HG03571 (cell line): ENCODE results near the gene KCNH4.
"Not testable (repeated sequence)": the region's sequence is repeated elsewhere in the genome, so short reads cannot be mapped to it uniquely, and the experiment has no call there.

Source experiments
- ATAC-seq: cut with Tn5 transposase; IDR thresholded peaks from one replicate; pipeline ENCODE4 v1.9.1; 2021; ENCODE audit not compliant: unreplicated experiment

The KCNH4 gene

DNA sequence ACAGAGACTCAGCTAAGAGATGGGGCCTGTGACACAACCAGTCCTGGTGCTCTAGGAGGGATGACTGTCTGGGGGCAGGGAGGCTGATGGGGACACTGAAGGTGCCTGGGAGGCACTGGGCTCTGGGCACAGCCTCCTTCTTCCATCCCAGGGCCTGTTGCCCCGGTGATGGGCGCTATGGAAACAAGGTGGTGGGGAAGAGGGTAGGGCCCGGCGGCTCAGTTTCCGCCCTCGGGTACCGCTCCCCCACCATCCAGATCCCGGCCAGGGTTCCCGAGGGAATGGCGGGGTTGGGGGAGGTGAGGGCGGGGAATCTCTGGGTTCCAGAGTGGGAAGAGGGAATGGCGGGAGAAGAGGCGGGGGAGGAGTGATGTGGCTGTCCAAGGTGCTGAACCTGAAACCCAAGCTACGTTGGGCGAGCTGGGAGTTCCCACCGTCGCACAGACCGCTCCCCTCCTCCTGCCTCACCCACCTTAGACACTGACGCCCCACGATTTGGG is 981 bp downstream of the KCNH4 start:
- ATAC-seq = no peak

DNA sequence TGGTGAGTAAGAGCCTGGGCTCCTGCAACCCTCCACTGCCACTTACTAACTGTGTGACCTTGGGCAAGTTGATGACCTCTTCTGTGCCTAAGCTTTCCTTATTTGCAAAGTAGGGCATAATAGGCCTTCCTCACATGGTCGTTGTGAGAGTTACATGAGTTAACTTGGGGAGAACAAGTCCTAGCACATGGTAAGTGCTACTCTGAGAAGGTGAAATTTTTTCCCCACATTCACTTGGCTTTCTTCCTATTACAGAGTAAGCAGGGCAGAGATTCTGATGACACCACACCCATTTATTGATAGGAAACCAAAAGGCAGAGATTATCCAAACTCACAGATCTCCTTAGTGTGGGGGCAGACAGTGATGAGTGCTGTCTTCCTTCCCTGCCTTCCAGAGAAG is 1.6 kb downstream of the KCNH4 start:
- ATAC-seq = no peak

DNA sequence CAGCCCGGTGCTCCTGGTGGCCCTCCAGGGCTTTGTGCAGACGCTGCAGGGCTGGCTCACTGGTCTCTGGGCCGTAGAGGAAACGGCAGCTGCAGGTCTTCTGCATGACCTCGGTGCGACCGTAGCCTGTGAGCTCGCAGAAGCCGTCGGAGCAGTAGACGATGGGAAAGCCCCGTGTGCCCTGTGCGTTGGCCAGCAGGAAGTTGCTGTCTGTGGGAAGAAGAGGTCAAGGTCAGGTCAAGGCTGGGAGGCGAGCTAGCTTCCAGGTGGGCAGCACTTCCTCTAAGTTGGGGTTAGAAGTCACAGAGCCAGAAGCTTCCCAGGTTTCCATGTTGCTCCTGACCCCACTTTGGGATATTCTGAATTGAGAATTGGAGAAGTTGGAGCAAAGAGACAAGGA is 2.1 kb downstream of the KCNH4 start:
- no peak for ATAC-seq

DNA sequence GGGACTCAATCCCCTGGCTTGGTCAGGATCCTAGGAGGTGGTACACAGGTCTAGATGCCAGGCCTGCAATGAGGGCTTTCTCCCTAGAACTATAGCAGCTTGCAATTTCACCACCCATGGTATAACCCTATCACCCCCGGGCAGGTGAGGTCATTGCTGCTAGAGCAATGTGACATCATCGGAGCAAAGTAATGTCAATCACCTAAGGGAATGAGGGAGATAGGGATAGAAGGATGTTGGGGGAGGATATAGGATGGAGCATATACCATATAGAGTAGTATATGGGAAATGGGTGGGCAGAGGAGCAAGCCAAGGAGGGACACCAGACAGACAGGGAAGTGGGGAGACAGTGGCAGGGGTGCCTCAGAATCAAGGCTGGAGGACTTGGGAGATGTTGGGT is 3.3 kb downstream of the KCNH4 start:
- ATAC-seq = no peak

DNA sequence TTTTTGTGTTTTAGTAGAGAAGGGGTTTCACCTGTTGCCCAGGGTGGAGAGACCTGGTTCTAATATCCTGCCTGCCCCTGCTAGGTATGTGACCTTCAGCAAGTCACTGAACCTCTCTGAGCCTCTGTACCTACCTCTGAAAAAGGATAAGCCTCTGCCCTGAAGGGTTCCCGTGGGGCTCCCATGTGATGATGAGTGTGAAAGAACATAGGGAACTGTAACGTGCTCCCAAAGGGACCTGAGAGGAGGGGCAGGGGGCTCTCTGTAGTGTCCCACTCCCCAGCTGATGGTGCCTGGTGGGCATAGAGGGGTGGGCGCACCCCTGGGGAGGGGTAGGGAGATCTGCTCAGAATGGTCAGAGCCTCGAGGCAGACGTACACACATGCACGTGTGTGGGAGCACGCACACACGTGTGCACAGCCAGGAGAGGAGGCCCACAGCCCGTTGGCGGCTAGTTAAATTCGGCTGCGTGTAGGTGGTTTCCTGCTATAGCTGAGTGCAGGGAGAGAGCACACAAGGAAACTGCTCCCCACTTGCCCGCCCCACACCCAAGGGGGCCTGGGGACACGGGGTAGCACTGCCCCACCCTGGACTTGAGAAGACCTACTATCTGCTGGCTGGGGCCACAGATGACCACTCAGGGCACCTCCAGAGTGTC is 6.7 kb downstream of the KCNH4 start:
- ATAC-seq = no peak

DNA sequence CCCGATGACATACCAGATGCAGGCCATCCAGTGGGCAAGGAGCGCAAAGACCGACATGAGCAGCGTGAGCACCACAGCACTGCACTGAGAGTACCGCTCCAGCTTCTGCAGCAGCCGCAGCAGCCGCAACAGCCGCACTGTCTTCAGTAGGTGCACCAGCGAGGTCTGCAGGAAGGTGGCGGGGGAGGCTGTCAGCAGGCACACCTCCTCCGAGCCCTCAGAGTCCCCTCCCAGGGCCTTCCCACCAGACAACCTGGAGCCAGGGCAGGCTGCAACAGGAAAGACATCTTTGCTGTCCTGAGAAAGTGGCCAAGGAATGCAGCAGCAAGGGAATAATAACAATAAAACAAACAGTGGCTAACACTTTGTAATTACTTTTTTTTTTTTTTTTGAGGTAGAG is 9.1 kb downstream of the KCNH4 start:
- no peak for ATAC-seq

DNA sequence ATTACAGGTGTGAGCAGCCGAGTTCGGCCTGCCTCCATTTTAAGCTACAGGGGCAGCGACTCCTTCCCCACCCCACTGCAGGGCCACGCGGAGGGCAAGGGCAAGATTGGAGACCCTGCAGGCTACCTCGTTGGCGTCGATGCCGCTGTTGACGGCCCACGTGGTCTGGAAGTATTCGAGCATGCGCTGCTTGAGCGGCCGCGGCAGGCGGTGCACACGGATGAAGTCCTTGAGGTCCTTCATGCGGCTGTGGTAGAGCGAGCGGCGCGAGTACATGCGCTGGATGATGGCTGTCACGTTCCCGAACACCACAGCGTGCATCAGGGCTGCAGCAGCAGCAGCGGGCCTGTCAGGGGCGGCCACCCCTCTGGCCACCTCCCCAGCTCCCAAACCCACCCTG is 11.6 kb downstream of the KCNH4 start:
- ATAC-seq = no peak

DNA sequence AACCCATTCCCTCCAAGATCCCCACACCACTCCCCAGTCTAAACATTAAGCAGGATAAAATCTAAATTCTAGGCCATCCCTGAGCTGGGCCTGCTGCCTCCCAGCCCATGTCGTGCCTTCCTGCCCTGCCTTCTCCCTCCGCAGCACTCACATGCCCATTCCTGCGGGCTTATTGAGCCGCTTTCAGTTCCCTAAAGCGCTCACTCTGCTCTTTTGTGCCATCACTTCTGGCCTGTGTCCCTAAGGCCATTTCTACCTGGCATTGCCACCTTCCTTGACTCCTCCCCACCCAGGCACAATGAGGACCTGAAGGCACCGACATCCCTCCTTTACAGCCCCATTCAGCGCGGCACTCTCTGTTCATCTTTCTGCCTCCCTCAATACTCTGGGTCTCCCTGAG is 13.1 kb downstream of the KCNH4 start:
- ATAC-seq = no peak

DNA sequence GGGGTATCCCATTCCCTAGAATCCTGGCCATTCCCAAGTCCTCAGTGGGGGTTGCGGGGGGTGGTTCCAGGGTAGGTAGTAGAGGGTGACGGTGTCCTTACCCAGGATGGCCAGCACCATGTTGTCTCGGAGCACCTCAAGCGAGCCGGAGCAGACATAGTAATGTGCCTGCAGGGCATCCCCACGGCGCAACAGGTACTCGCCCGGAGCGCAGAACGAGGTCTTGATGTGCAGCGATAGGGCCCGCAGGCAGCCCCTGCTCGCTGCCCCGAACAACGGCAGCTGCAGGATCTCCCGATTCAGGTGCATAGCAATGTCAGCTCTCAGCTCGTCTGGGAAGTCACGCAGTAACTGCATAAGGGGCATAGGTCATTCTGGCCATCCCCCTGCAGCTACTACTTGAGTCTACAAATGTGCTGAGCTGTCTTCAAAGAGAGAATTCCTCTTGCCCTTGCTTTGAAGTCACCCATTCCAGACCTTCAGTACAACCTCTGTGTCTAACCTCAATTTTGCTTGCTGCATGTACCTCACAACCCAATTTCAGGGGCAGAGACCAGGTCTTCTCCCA is 14.7 kb downstream of the KCNH4 start:
- no peak for ATAC-seq

DNA sequence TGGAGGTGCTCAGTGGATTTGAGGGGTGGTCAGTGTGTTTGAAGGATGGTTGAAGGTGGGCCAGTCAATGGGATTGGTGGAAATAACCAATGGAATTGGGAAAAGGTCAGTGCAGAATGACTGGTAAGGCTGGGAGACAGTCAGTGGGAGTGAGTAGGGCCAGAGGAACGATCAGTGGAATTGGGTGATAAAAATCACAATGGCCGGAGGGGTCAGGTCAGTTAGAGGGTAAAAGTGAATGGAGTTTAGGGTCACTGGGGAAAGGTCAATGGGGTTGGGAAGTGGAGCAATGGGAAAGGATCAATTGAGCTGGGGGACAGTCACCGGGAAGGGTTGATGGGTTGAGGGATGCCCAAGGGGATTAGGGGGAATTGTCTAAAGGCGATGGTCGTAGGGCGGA is 15.2 kb downstream of the KCNH4 start:
- ATAC-seq = no peak

DNA sequence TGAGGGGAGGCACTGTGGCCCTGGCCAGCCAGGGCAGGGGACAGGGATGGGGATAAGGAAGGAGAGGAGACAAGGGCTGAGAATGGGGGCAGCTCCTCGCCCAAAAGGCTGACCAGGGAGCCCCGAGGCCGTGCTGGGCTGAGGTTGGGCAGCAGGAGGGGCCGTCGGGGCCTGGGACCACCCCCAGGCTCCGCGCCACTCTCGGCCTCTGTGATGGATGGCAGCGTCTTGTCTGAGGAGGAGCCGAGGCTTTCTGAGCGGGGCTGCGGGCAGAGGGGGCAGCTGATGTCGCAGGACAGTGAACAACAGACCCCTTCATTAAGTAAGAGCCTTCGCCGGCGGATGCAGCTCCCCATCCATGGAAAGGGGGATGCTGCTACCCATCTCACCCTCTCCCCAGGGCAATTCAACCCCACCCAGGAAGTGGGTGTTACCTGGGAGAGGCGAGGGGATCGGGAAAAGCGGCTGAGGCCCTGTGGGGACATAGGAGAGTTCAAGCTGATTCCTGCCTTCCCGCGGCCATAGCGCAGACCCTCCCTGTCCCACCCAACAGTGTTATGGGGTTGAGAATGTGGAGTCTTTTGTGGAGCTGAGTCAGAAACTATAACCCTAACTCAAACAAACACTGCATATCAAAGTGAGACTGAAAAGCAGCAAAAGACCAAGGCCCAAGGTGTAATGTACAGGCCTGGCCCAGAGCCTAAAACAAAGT is 17.1 kb downstream of the KCNH4 start:
- no peak for ATAC-seq

DNA sequence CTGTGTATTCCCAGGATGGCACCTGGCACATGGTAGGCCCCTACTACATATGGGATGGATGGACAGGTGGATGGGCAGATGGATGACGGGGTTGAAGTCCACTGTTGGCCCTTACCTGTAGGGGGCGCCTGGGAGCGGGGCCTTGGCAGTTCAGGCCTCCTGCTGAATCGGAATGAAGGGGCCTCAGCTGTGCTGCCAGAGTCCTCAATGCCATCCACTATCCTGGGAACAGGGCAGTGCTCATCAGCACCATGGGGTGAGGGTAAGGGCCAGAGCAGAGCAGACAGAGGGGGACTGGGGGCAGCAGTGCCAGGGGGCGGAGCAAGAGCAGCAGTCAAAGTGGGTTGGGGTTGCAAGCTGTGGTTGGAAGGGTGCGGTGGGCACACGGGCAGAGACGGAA is 17.8 kb downstream of the KCNH4 start:
- ATAC-seq = no peak

DNA sequence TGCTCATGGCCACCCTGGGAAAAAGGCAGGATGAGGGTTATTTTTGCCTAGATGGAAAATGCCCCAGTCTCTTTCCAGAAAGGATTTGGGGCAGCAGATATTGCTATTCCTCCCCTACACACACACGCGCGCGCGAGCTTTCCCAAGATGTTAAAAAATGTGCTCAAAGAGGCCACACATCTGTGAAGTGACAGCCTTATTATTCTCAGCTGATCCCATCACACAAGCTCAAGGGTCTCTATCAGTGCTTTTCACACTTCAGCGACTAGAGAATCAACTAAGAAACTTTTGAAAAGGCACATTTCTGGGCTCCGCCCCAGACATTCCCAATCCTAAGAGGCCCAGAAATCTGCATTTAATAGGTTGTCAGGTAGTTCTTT is 20.4 kb downstream of the KCNH4 start:
- no peak for ATAC-seq

DNA sequence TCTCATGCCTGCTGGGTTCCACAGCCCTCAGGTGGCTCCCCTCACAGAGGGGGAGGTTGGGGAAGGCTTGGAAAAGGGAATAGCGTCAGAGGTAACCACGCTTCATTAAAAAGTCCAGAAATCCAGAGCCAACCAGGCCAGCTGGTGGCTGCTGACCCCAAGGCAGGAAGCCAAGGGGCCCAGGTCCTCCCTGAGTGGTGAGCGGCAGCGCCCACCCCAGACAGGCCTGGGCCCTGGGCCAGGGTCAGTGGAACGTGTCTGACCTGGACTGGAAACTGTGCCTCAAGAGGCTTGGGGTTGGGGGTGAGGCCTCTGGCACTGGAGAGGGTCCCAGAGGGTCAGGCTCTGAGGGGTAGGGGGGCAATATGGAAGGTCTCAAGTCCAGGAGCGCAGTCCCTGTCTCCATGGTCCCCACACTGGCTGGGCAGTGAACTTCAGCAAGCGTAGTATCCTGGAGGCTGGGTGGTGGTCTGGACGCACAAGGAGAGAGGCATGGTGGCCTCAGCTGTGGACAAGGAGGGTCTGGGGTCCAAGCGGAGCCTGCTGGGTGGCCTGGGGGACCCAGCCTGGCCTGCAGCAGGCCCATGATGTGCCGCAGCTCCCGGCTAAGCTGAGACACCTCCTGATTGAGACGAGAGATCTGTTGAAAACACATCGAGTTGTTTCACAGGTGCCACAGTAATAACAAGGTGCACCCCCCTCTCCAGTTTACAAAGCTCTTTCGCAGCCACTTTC is 21.0 kb downstream of the KCNH4 start:
- no peak for ATAC-seq

DNA sequence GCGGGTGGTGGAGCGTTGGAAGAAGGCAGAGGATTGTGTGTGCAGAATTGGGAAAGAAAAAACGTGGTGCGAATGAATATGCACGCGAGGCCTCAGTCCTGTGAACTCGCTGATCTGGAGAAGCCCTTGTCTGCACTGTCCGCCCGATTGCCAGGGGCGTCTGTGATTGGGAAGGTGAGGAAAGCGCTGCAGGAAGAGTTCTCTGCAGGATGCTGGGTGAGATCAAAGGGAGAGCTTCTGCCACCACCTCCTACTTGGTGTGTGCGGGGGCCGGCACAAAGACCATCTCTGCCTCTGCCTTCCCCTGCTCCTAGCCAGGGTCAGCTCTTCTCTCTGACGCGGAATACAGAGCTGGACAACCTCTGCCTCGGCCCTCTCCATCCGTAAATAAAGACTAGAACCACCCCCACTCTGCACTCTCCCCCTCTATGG is 25.3 kb downstream of the KCNH4 start:
- no peak for ATAC-seq

DNA sequence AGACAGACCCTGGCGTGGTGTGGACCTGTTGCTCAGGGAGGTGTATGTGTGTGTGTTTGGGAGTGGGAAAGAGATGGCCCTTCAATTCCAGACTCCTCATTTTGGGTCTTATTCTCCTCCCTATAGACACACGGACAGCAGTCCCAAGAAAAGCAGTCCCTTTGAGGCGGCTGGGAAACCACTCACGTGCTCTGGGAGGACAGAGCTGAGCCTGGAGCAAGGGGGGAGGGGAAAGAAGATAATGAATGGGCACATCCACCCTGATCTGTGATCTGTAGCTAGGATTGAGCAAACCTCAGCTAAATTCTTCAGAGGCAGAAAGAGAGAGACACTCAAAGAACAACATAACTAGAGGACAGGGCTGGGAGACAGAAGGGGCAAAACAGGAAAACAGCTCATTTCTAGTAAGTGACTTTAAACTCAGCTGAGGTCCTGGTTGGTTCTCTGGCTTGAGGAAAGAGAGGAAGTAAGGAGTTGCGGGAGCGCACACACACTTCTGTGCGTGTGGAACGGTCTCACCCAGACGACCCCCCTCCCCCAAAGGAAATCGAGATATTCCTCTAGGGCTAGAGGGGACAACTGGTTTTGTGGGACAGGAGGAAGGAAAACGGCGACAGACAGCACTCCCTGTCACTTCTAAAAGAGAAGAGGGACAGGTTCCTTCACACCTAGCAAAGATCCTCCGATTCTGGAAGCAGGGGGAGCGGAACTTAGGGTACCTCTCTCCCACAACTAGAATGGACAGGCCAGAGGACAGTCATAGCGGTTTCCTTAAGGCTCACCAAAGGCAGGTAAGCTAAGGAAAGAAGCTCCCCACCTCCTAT is 26.8 kb downstream of the KCNH4 start:
- no peak for ATAC-seq

DNA sequence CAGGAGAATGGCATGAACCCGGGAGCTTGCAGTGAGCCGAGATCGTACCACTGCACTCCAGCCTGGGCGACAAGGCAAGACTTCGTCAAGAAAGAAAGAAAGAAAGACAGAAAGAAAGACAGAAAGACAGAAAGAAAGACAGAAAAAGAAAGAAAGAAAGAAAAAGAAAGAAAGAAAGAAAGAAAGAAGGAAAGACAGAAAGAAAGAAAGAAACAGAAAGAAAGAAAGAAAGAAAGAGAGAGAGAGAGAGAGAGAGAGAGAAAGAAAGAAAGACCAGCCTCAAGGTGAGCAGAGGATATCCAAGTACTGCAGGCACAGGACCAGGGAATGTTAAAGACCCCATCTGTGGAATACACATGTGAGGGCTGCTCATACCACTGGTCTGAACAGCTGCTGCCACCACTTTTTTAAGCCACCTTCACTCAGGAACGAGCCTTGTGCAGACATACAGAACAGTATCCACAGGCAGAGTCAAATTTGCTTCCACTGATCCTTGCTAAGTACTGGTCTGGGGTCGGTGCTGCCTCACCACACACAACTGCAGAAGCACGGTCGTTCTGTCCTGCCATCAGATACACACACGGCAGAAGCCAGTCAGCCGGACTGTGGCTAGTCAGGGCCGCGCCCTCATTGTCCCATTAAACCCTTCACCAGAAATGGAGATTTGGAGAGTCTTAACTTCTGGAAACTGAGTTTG is 33.9 kb downstream of the KCNH4 start:
- no peak for ATAC-seq

DNA sequence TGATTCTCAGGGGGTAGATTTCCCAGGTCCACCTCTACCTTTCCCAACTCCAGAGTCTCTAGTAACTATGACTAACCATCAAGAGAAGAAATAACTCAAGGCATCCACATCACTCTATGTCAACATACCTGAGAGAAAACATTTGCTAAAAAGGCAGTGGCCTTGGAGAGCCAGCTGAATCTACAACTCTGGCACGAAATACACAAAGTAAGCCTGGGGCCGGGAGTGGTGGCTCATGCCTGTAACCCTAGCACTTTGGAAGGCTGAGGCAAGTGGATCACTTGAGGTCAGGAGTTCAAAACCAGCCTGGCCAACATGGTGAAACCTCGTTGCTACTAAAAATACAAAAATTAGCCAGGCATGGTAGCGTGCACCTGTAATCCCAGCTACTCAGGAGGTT is 37.8 kb downstream of the KCNH4 start:
- ATAC-seq = not testable (repeated sequence)

DNA sequence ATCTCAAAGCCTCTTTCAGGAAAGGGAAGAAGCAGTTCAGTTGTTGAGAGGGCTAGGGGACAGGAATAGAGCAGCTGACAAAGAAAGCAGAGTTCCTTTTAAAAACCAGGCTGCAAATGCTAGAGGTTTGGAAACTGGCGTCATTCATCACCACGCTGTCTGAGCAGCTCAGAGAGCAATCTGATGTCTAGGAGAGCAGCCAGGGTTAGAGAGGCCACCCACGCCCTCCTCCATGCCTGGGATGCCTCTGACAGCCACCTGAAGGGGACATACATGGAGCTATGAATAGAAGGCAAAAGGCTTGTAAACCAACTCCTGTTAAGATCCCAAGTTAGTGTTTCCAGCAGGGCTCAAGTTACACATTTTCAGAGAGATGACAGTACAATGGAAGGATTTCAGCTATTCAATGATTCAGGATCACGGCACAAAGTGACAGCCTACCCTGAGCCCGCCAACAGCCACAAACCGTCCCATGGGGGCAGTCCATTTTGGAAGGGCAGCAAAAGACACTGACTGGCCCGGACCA is 38.5 kb downstream of the KCNH4 start:
- ATAC-seq = no peak

DNA sequence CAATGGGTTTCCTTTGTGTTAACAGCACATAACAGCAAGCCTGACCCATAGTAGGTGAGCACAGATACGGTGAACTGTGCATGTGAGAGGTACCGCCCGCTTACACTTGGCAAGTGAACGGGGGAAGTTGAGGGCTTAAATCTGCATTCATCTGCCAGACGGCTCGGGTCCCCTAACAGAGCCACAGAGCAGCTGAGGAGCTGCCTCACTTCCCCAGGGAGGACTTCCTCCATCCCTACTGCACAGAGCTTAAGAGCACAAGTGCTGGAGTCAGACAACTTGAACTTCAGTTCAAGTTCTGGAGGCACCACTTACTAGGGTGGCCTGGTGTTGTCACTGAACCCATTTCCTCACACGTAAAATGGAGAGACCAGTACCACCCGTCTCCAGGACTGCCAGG is 39.6 kb downstream of the KCNH4 start:
- ATAC-seq = no peak
